ENCODE measurements around the gene CALD1. TPM values are rescaled to one million over a fixed set of nuclear protein-coding genes. Genes with fewer than 3 reads are reported as not detected.

Gene CALD1
- total and polyA plus RNA-seq, 7 donors: 34.7 to 2,150 (median 1,069) TPM

DNA sequence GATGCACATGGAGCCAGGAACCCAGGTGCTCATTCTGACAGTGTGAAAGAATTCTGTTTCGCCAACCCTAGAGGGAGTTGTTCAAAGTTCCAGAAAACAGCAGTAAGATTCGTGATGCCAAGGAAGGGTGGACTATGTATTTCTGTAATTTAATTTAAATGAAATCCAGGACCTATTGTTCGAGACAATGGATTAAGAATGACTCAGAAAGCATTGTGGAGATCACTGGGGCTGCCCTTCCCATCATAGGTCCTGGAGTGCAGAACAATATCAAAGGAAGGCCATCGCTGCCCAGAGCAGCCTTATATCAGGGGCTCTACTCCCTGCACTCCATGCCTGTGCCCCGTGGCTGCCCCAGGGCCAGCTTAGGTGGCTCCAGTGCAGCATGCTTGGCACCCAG is 32.1 kb upstream of the CALD1 start:
- TF ChIP-seq POLR2AphosphoS5 (IDR thresholded peaks at IDR 0.05) (no peak), EP300 (IDR thresholded peaks at IDR 0.05) (no peak), POLR2A (IDR thresholded peaks at IDR 0.05) (no peak)
- TF ChIP-seq, protein P1, sequence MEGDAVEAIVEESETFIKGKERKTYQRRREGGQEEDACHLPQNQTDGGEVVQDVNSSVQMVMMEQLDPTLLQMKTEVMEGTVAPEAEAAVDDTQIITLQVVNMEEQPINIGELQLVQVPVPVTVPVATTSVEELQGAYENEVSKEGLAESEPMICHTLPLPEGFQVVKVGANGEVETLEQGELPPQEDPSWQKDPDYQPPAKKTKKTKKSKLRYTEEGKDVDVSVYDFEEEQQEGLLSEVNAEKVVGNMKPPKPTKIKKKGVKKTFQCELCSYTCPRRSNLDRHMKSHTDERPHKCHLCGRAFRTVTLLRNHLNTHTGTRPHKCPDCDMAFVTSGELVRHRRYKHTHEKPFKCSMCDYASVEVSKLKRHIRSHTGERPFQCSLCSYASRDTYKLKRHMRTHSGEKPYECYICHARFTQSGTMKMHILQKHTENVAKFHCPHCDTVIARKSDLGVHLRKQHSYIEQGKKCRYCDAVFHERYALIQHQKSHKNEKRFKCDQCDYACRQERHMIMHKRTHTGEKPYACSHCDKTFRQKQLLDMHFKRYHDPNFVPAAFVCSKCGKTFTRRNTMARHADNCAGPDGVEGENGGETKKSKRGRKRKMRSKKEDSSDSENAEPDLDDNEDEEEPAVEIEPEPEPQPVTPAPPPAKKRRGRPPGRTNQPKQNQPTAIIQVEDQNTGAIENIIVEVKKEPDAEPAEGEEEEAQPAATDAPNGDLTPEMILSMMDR (IDR thresholded peaks at IDR 0.05): no peak
- intact Hi-C loops (cut with DNase I): no loop called here
- H3K36me3 ChIP-seq: no peaks in the 10 kb centered on the region
- H3K9me3 ChIP-seq: no peaks in the 10 kb centered on the region
- WGBS, 2 donors: 78 to 87% methylated on average over 5 of the region's 5 CpGs
- H3K27me3 ChIP-seq: no peaks in the 10 kb centered on the region
- H3K4me1 ChIP-seq: peaks cover 2 to 40% (median 24%) of the 10 kb centered on the region in 4 donors
- H3K27ac ChIP-seq: no peak overlapping the region
- no peak overlapping the region for H3K4me3 ChIP-seq
- DNase-seq: no peak

GRCh38 chr7:134750083-134751062 is 29.1 kb upstream of the CALD1 start:
- TF ChIP-seq POLR2A (IDR thresholded peaks at IDR 0.05): no peak
- TF ChIP-seq, protein P1 (IDR thresholded peaks at IDR 0.05): peak; percentile 13 to 57 (median 46)
- 59 to 77% methylated on average over 6 of the region's 6 CpGs for WGBS, 2 donors
- H3K4me1 ChIP-seq: peaks cover 0 to 25% (median 13%) of the 10 kb centered on the region in 4 donors
- H3K27me3 ChIP-seq: no peaks in the 10 kb centered on the region
- H3K27ac ChIP-seq: no peak overlapping the region
- no peaks in the 10 kb centered on the region for H3K9me3 ChIP-seq
- DNase-seq: no peak
- H3K36me3 ChIP-seq: no peaks in the 10 kb centered on the region
- no peak overlapping the region for H3K4me3 ChIP-seq
- intact Hi-C loops (cut with DNase I): no loop called here

DNA sequence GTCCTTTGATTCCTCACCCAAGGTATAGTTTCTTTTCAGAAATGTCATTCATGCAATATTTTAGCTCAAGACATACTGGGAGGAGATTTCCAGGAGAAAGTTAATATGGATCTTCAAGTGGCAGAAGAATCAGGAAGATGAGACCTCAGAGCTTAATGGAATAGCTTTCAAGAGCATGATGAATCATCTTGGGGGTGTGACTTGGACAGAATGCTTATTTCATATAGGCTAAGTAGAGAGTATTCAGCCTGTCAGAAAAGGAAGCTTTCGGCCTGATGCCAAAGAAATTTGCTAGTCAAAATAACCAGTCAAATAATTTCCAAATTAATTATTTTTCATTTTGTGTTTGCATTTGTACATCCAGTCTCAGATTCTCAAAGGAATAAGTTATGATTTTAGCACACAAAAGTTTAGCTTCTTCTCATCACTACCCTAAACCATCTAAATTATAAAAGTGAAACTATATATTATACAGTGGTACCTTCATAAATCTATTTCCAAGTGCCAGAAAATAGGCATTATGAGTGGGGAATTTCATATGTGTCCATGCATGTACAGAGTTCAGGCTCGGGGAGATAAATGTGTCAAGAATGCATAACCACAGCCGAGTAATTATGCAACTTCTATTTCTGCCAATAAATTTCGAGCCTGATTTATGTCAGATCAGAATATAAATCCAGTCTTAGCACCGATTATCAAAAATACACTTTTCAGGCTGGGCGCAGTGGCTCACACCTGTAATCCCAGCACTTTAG is 27.3 kb upstream of the CALD1 start:
- no peak overlapping the region for H3K4me3 ChIP-seq
- H3K9me3 ChIP-seq: no peaks in the 10 kb centered on the region
- H3K36me3 ChIP-seq: no peaks in the 10 kb centered on the region
- no peak overlapping the region for H3K27ac ChIP-seq
- H3K4me1 ChIP-seq: peaks cover 0 to 18% (median 10%) of the 10 kb centered on the region in 4 donors
- no peak for TF ChIP-seq POLR2A (IDR thresholded peaks at IDR 0.05)
- TF ChIP-seq EP300 (IDR thresholded peaks at IDR 0.05): no peak
- no peak for TF ChIP-seq POLR2AphosphoS5 (IDR thresholded peaks at IDR 0.05)
- TF ChIP-seq, protein P1 (IDR thresholded peaks at IDR 0.05): no peak
- 79% methylated on average over 6 of the region's 6 CpGs for WGBS, 2 donors
- H3K27me3 ChIP-seq: no peaks in the 10 kb centered on the region
- DNase-seq: no peak
- intact Hi-C loops (cut with DNase I): no loop called here

DNA sequence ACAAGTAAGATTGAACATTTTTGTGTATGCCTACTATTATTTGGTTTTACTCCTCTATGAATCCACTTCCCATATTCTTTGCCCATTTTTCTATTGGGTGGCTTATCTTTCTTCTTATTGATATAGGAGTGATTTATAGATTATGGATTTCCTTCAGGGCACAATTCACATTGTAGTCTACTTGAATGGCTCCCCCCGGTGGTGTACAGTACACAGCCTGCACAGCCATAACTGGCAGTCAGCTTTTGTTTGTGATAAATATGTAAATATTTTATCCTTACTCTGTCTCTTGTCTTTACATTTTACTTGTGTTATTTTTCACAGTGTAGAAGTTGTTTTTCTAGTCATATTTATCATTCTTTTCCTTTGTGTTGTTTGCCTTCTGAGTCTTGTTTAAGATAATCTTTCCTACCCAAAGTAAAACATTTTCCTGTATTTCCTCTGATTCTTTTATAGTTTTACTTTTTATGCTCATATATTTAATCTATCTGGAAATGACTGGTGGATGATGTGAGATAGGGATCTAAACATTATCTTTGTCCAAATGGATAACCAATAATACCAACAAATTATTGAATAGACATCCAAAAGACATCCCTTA is 23.9 kb upstream of the CALD1 start:
- Histone ChIP-seq H3K4me3 (no peak overlapping the region), H3K27me3 (no peaks in the 10 kb centered on the region), H3K27ac (no peak overlapping the region), H3K4me1 (peaks cover 0 to 20% (median 10%) of the 10 kb centered on the region in 4 donors), H3K36me3 (no peaks in the 10 kb centered on the region), H3K9me3 (no peaks in the 10 kb centered on the region)
- intact Hi-C loops (cut with DNase I): loop anchor here (2.0 kb wide), 1 partner anchor 65 kb away; no protein-coding TSS in a partner anchor
- WGBS, 2 donors: 8 to 49% methylated on average over 1 of the region's 1 CpG
- DNase-seq: no peak
- TF ChIP-seq EP300 (IDR thresholded peaks at IDR 0.05) (no peak), POLR2A (IDR thresholded peaks at IDR 0.05) (no peak), POLR2AphosphoS5 (IDR thresholded peaks at IDR 0.05) (no peak)
- TF ChIP-seq, protein P1 (IDR thresholded peaks at IDR 0.05): peak in 3 of 4 experiments; percentile 19 to 55 (median 39)
